Measurements from ENCODE around the gene ARID3B.
"Not testable (repeated sequence)": the region's sequence is repeated elsewhere in the genome, so short reads cannot be mapped to it uniquely, and the experiment has no call there.

Gene ARID3B

GRCh38 chr15:74540761-74541493 lies at the start of gene ARID3B:
Gene ARID3B, plus strand, starts transcription at chr15:74541220. Its CDS starts 2,717 bp downstream, at chr15:74543937.
- Histone ChIP-seq H3K36me3 (replicated peaks) (peaks cover 18% of the 10 kb centered on the region), H3K4me3 (peak within 1 kb of the TSS; percentile 98), H3K4me1 (peaks cover 36% of the 10 kb centered on the region), H3K27me3 (ENCODE audit: low read depth) (no peaks in the 10 kb centered on the region), H3K9me3 (no peaks in the 10 kb centered on the region)
- peak; percentile 100 for DNase-seq (ENCODE audit: low spot score in 2 of 2)
- in situ Hi-C loops (cut with MboI; ENCODE audit: low sequenced_read_pairs): no loop called here

GRCh38 chr15:74496648-74497047 lies 44.4 kb upstream of the ARID3B start:
- no peaks in the 10 kb centered on the region for H3K27me3 ChIP-seq (ENCODE audit: low read depth)
- H3K4me1 ChIP-seq: no peaks in the 10 kb centered on the region; the same call in 1 of the 2 replicates
- no peaks in the 10 kb centered on the region for H3K9me3 ChIP-seq
- H3K36me3 ChIP-seq (replicated peaks): no peaks in the 10 kb centered on the region; the same call in 1 of the 2 replicates
- in situ Hi-C loops (cut with MboI; ENCODE audit: low sequenced_read_pairs): no loop called here
- H3K4me3 ChIP-seq: no peak overlapping the region
- no peak for DNase-seq (ENCODE audit: low spot score in 2 of 2)

GRCh38 chr15:74497584-74497983 lies 43.4 kb upstream of the ARID3B start:
- DNase-seq (ENCODE audit: low spot score in 2 of 2): no peak
- Histone ChIP-seq H3K4me1 (no peaks in the 10 kb centered on the region; the same call in 1 of the 2 replicates), H3K36me3 (replicated peaks) (no peaks in the 10 kb centered on the region; the same call in 1 of the 2 replicates), H3K9me3 (no peaks in the 10 kb centered on the region), H3K27me3 (ENCODE audit: low read depth) (no peaks in the 10 kb centered on the region), H3K4me3 (no peak overlapping the region)
- in situ Hi-C loops (cut with MboI; ENCODE audit: low sequenced_read_pairs): no loop called here

GRCh38 chr15:74499366-74499765 lies 41.7 kb upstream of the ARID3B start:
- DNase-seq (ENCODE audit: low spot score in 2 of 2): no peak
- in situ Hi-C loops (cut with MboI; ENCODE audit: low sequenced_read_pairs): no loop called here
- no peaks in the 10 kb centered on the region for H3K27me3 ChIP-seq (ENCODE audit: low read depth)
- no peaks in the 10 kb centered on the region for H3K9me3 ChIP-seq
- H3K4me1 ChIP-seq: no peaks in the 10 kb centered on the region; the same call in 1 of the 2 replicates
- H3K4me3 ChIP-seq: no peak overlapping the region
- H3K36me3 ChIP-seq (replicated peaks): no peaks in the 10 kb centered on the region; the same call in 1 of the 2 replicates

GRCh38 chr15:74500401-74500800 lies 40.6 kb upstream of the ARID3B start:
- H3K27me3 ChIP-seq (ENCODE audit: low read depth): no peaks in the 10 kb centered on the region
- no peaks in the 10 kb centered on the region for H3K9me3 ChIP-seq
- DNase-seq (ENCODE audit: low spot score in 2 of 2): no peak
- H3K4me3 ChIP-seq: no peak overlapping the region
- H3K36me3 ChIP-seq (replicated peaks): no peaks in the 10 kb centered on the region; the same call in 1 of the 2 replicates
- in situ Hi-C loops (cut with MboI; ENCODE audit: low sequenced_read_pairs): no loop called here
- no peaks in the 10 kb centered on the region; the same call in 1 of the 2 replicates for H3K4me1 ChIP-seq

- no peaks in the 10 kb centered on the region; the same call in 1 of the 2 replicates for H3K36me3 ChIP-seq (replicated peaks)
- no peaks in the 10 kb centered on the region; the same call in 1 of the 2 replicates for H3K4me1 ChIP-seq
- in situ Hi-C loops (cut with MboI; ENCODE audit: low sequenced_read_pairs): no loop called here
- H3K9me3 ChIP-seq: no peaks in the 10 kb centered on the region
- no peak overlapping the region for H3K4me3 ChIP-seq
- no peak for DNase-seq (ENCODE audit: low spot score in 2 of 2)
- H3K27me3 ChIP-seq (ENCODE audit: low read depth): no peaks in the 10 kb centered on the region
Measured at GRCh38 chr15:74502301-74502700, 38.7 kb upstream of the ARID3B start.

GRCh38 chr15:74504418-74504817 lies 36.6 kb upstream of the ARID3B start:
- DNase-seq (ENCODE audit: low spot score in 2 of 2): no peak
- no peaks in the 10 kb centered on the region; the same call in 1 of the 2 replicates for H3K4me1 ChIP-seq
- no peaks in the 10 kb centered on the region for H3K27me3 ChIP-seq (ENCODE audit: low read depth)
- in situ Hi-C loops (cut with MboI; ENCODE audit: low sequenced_read_pairs): no loop called here
- no peaks in the 10 kb centered on the region; the same call in 1 of the 2 replicates for H3K36me3 ChIP-seq (replicated peaks)
- no peak overlapping the region for H3K4me3 ChIP-seq
- no peaks in the 10 kb centered on the region for H3K9me3 ChIP-seq

GRCh38 chr15:74504836-74505235 lies 36.2 kb upstream of the ARID3B start:
- DNase-seq (ENCODE audit: low spot score in 2 of 2): no peak

GRCh38 chr15:74505837-74506514 lies 35.0 kb upstream of the ARID3B start:
- H3K9me3 ChIP-seq: no peaks in the 10 kb centered on the region
- in situ Hi-C loops (cut with MboI; ENCODE audit: low sequenced_read_pairs): no loop called here
- no peak for DNase-seq (ENCODE audit: low spot score in 2 of 2)

More at GRCh38 chr15:74504836-74505235, 36.2 kb upstream of the ARID3B start:
- H3K4me3 ChIP-seq: no peak overlapping the region
- no peaks in the 10 kb centered on the region; the same call in 1 of the 2 replicates for H3K36me3 ChIP-seq (replicated peaks)
- in situ Hi-C loops (cut with MboI; ENCODE audit: low sequenced_read_pairs): no loop called here
- no peaks in the 10 kb centered on the region for H3K27me3 ChIP-seq (ENCODE audit: low read depth)
- no peaks in the 10 kb centered on the region for H3K9me3 ChIP-seq
- no peaks in the 10 kb centered on the region for H3K4me1 ChIP-seq

GRCh38 chr15:74506515-74506840 lies 34.5 kb upstream of the ARID3B start:
- Histone ChIP-seq H3K27me3 (ENCODE audit: low read depth) (no peaks in the 10 kb centered on the region), H3K36me3 (replicated peaks) (no peaks in the 10 kb centered on the region; the same call in 1 of the 2 replicates), H3K4me1 (no peaks in the 10 kb centered on the region; the same call in 1 of the 2 replicates), H3K9me3 (no peaks in the 10 kb centered on the region), H3K4me3 (no peak overlapping the region)
- in situ Hi-C loops (cut with MboI; ENCODE audit: low sequenced_read_pairs): no loop called here
- no peak for DNase-seq (ENCODE audit: low spot score in 2 of 2)

More at GRCh38 chr15:74505837-74506514, 35.0 kb upstream of the ARID3B start:
- no peaks in the 10 kb centered on the region for H3K27me3 ChIP-seq (ENCODE audit: low read depth)
- no peaks in the 10 kb centered on the region; the same call in 1 of the 2 replicates for H3K36me3 ChIP-seq (replicated peaks)
- H3K4me3 ChIP-seq: no peak overlapping the region
- no peaks in the 10 kb centered on the region for H3K4me1 ChIP-seq

GRCh38 chr15:74511583-74511982 lies 29.4 kb upstream of the ARID3B start:
- Histone ChIP-seq H3K36me3 (replicated peaks) (no peaks in the 10 kb centered on the region), H3K9me3 (no peaks in the 10 kb centered on the region), H3K4me1 (peaks cover 3% of the 10 kb centered on the region; the same call in 1 of the 2 replicates), H3K4me3 (no peak overlapping the region), H3K27me3 (ENCODE audit: low read depth) (no peaks in the 10 kb centered on the region)
- in situ Hi-C loops (cut with MboI; ENCODE audit: low sequenced_read_pairs): no loop called here
- no peak for DNase-seq (ENCODE audit: low spot score in 2 of 2)

GRCh38 chr15:74514059-74514458 lies 27.0 kb upstream of the ARID3B start:
- in situ Hi-C loops (cut with MboI; ENCODE audit: low sequenced_read_pairs); DNase-seq (ENCODE audit: low spot score in 2 of 2); H3K9me3 ChIP-seq; H3K4me3 ChIP-seq; H3K36me3 ChIP-seq (replicated peaks); H3K4me1 ChIP-seq; H3K27me3 ChIP-seq (ENCODE audit: low read depth): not testable (repeated sequence)

- H3K4me3 ChIP-seq: no peak overlapping the region
- H3K36me3 ChIP-seq (replicated peaks): no peaks in the 10 kb centered on the region
- H3K4me1 ChIP-seq: peaks cover 6% of the 10 kb centered on the region; the same call in 1 of the 2 replicates
- in situ Hi-C loops (cut with MboI; ENCODE audit: low sequenced_read_pairs): no loop called here
- no peak for DNase-seq (ENCODE audit: low spot score in 2 of 2)
- no peaks in the 10 kb centered on the region for H3K9me3 ChIP-seq
- no peaks in the 10 kb centered on the region for H3K27me3 ChIP-seq (ENCODE audit: low read depth)
Measured at GRCh38 chr15:74517096-74517495, 23.9 kb upstream of the ARID3B start.

- in situ Hi-C loops (cut with MboI; ENCODE audit: low sequenced_read_pairs): no loop called here
- H3K9me3 ChIP-seq: no peaks in the 10 kb centered on the region
- DNase-seq (ENCODE audit: low spot score in 2 of 2): no peak
Measured at GRCh38 chr15:74519311-74519710, 21.7 kb upstream of the ARID3B start.

More at GRCh38 chr15:74519311-74519710, 21.7 kb upstream of the ARID3B start:
- H3K27me3 ChIP-seq (ENCODE audit: low read depth): no peaks in the 10 kb centered on the region
- no peaks in the 10 kb centered on the region for H3K36me3 ChIP-seq (replicated peaks)
- peaks cover 6% of the 10 kb centered on the region; the same call in 1 of the 2 replicates for H3K4me1 ChIP-seq
- no peak overlapping the region for H3K4me3 ChIP-seq
